SK-N-MC (cell line): Measurements from ENCODE around the gene ERMN.

Experiments used
- EZH2 ChIP-seq: fragments of 200-600 bp; sonication (generic); IDR thresholded peaks from one replicate; pipeline ENCODE4 v1.6.1; 2017; ENCODE audit warnings: antibody characterized with exemption
- FOXP2 ChIP-seq: optimal IDR thresholded peaks from 2 replicates; pipeline ENCODE3; 2011; ENCODE audit warnings: mild to moderate bottlenecking, moderate library complexity; ENCODE audit not compliant: insufficient read depth; ENCODE audit errors: extremely low read length, control extremely low read depth
- POLR2AphosphoS5 ChIP-seq: IDR thresholded peaks from 2 replicates; pipeline ENCODE4 v1.6.1; 2012; ENCODE audit warnings: mild to moderate bottlenecking, low read depth, low read length, borderline replicate concordance

GRCh38 chr2:157355618-157356017 is 30.0 kb upstream of the ERMN start:
- no peak for TF ChIP-seq POLR2AphosphoS5
- TF ChIP-seq EZH2: no peak
- no peak for TF ChIP-seq FOXP2
